PFSK-1 (cell line): Measurements from ENCODE around the gene ROBO1.

Source experiments
- POLR2AphosphoS5 ChIP-seq: IDR thresholded peaks from 2 replicates; pipeline ENCODE4 v1.6.1; 2012; ENCODE audit warnings: low read depth, mild to moderate bottlenecking, control low read depth, low read length, moderate library complexity
- REST ChIP-seq, 2 experiments: IDR thresholded peaks; 2 replicates each; pipeline versions ENCODE4 v1.6.1 to v1.8.0; 2011 to 2012; ENCODE audit warnings: low read depth in 2 of 2, low read length in 2 of 2, control low read depth in 1 of 2, inconsistent platforms in 1 of 2, mild to moderate bottlenecking in 1 of 2, moderate library complexity in 1 of 2; ENCODE audit not compliant: insufficient read depth in 1 of 2
- SIN3A ChIP-seq: IDR thresholded peaks from 2 replicates; pipeline ENCODE4 v1.6.1; 2012; ENCODE audit warnings: mild to moderate bottlenecking, low read length, moderate library complexity, borderline replicate concordance; ENCODE audit not compliant: insufficient read depth

- no peak for TF ChIP-seq POLR2AphosphoS5
- no peak for TF ChIP-seq SIN3A
- no peak for TF ChIP-seq REST (IDR thresholded peaks at IDR 0.05; ENCODE audit: insufficient read depth in 1 of 2, low read depth in 2 of 2, low read length in 2 of 2)
Observed at GRCh38 chr3:78660957-78661356, 1106.8 kb downstream of the ROBO1 start.
